AG04450 (cell line): ENCODE data around the gene SCAMP1. TPM values are rescaled to one million over a fixed set of nuclear protein-coding genes. Genes with fewer than 3 reads are reported as not detected.

ENCODE experiments used
- CTCF ChIA-PET: fragments of 300-600, 350-600 bp; formaldehyde crosslinking; extraction: SDS; loops from one replicate; lab custom pipeline; 2022; ENCODE audit warnings: antibody characterized with exemption, inconsistent platforms; lab: Charles Lee
- POLR2A ChIA-PET: fragments of 350-600 bp; formaldehyde crosslinking; extraction: SDS; loops from one replicate; lab custom pipeline; 2021; ENCODE audit warnings: antibody characterized with exemption, inconsistent platforms; lab: Yijun Ruan, JAX
- DNase-seq: peaks from one replicate; pipeline ENCODE4 v3.0.0-alpha.2; 2011; ENCODE audit warnings: low read depth, low spot score
- H3K27ac ChIP-seq: one replicate; pipeline ENCODE4 v1.5.1; 2012; ENCODE audit warnings: low read depth, low read length, control low read depth
- H3K27me3 ChIP-seq: one replicate; pipeline ENCODE4 v1.6.0; 2012; ENCODE audit warnings: low read length; ENCODE audit not compliant: control insufficient read depth, insufficient read depth
- H3K4me3 ChIP-seq: 2 replicates; pipeline ENCODE4 v1.5.1; 2011; ENCODE audit warnings: mild to moderate bottlenecking, low read depth, low read length, control low read depth
- H3K9me3 ChIP-seq: 2 replicates; pipeline ENCODE4 v1.5.1; 2012; ENCODE audit warnings: low read length; ENCODE audit not compliant: control insufficient read depth, insufficient read depth
- polyA plus RNA-seq: library from polyadenylated mRNA; depleted of rRNA; stranded (reverse); fragments of >200 nt; gene quantifications from 2 replicates; pipeline ENCODE4 v1.2.3, GENCODE V29; 2011
- TF ChIP-seq, protein P1 (sequence below): IDR thresholded peaks from 2 replicates; pipeline ENCODE4 v1.5.1; 2011; ENCODE audit warnings: low read depth, low read length, control low read depth, inconsistent platforms

Gene SCAMP1
- polyA plus RNA-seq, 1 experiment = 44.6 TPM

DNA sequence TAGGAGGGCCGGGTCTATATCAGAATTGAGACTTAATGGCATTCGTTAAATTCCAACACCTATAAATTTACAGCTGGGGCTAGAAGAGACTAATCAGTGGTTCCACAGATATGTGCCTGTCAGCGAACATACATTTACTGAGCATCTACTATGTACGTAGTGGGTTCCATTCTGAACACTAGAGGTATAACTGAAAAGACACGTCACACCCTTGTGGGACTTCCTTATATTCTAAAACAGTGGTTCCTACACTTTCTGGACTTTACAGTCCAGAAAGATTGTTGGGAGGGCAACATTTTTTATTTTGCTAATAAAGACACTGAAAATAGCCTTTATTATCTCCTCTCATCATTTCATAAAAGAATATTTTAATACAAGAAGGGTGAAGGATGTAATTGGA lies 140.5 kb downstream of the SCAMP1 start:
- DNase-seq = no peak
- H3K4me3 ChIP-seq = no peak overlapping the region
- H3K27ac ChIP-seq = no peak overlapping the region
- POLR2A ChIA-PET = no interaction called here
- no peaks in the 10 kb centered on the region for H3K9me3 ChIP-seq
- TF ChIP-seq, protein P1, sequence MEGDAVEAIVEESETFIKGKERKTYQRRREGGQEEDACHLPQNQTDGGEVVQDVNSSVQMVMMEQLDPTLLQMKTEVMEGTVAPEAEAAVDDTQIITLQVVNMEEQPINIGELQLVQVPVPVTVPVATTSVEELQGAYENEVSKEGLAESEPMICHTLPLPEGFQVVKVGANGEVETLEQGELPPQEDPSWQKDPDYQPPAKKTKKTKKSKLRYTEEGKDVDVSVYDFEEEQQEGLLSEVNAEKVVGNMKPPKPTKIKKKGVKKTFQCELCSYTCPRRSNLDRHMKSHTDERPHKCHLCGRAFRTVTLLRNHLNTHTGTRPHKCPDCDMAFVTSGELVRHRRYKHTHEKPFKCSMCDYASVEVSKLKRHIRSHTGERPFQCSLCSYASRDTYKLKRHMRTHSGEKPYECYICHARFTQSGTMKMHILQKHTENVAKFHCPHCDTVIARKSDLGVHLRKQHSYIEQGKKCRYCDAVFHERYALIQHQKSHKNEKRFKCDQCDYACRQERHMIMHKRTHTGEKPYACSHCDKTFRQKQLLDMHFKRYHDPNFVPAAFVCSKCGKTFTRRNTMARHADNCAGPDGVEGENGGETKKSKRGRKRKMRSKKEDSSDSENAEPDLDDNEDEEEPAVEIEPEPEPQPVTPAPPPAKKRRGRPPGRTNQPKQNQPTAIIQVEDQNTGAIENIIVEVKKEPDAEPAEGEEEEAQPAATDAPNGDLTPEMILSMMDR = no peak
- CTCF ChIA-PET = no interaction called here
- H3K27me3 ChIP-seq = no peaks in the 10 kb centered on the region

DNA sequence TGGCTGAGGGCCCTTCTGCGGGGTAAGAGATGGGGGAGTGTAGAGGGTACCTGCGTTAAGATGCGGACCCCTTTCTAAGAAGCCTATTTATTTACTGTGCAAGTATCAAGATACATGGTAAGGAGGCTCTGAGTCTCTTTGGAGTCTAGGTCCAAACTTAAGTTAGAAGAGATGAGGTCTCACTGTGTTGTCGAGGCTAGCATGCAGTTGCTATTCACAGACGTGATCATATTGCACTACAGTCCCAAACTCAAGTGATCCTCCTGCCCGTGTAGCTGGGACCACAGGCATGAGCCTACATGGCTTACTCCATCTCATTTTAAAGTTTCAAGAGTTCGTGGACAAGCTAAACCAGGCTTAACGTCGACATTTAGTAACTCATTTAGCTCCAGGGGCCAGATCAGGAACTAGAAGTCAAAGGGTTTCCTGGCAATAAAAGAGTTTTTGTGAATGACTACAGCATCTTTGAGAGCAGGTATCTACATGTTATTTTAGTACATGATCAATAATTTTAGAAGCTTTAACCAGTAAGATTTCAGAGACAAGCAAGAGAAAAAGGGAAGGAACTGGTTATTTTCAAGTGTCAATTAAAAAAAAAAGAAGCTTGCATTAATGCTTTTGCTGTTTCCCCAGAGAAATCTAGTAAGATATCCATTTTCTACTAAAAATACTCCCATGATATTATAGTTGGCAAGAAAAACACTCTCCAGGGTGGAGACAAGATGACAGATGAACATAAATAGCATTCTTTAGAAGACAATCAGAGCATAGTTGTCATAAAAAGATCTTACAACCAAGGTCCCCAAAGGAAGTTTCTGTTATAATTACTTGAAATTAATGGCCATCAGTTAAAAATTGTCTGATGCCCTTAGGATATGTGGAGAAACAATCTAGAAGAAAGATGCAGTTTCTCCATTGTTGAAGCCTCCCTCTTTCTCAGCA lies 141.3 kb downstream of the SCAMP1 start:
- POLR2A ChIA-PET = no interaction called here

DNA sequence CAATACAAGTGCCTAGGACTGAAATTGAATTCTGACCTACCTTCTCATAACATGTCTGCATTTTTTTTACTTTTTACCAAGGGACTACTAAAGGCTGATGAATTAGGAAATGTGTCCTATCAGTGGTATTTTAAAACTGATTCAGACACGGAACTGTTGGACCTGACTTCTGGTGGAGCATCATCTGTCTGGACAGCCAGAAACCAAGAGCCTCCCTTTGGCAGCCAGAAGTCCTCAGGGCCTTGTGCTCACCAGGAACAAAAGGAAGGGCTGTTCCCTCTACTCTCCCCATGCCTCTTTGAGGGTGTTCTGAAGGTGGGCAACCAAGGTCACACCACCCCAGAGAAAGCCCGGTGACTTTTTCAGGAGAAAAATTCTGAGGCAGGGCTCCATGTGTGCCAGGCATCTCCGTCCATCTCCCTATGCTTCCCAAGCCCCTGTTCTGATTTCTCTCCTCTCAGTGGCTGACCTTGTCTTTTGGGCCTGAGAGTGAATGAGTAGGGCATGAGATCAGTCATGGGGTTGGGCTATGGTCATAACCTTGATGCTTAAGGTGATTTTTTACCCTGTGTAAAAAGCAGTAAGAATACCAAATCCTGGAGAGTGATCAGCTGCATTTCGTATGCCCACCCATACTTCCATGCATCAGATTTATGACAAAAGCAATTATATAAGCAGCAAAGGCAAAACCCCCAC lies 143.7 kb downstream of the SCAMP1 start:
- no peaks in the 10 kb centered on the region for H3K27me3 ChIP-seq
- POLR2A ChIA-PET = interaction anchor here (0.6 to 2.6 kb wide), 8 partner anchors 8 to 481 kb away, joined by 3 to 13 read pairs (median 5); no protein-coding TSS in a partner anchor
- CTCF ChIA-PET = no interaction called here
- TF ChIP-seq, protein P1 = no peak
- peak overlapping the region; percentile 93 for H3K27ac ChIP-seq
- no peaks in the 10 kb centered on the region for H3K9me3 ChIP-seq
- H3K4me3 ChIP-seq = no peak overlapping the region
- no peak for DNase-seq

More for the DNA sequence above, 141.3 kb downstream of the SCAMP1 start:
- no peak for DNase-seq
- TF ChIP-seq, protein P1 = no peak
- no peaks in the 10 kb centered on the region for H3K27me3 ChIP-seq
- no peaks in the 10 kb centered on the region for H3K9me3 ChIP-seq
- CTCF ChIA-PET = interaction anchor here (0.6 to 1.8 kb wide), 4 partner anchors 18 to 133 kb away, joined by 3 to 4 read pairs (median 3); no protein-coding TSS in a partner anchor
- no peak overlapping the region for H3K4me3 ChIP-seq
- H3K27ac ChIP-seq = no peak overlapping the region

DNA sequence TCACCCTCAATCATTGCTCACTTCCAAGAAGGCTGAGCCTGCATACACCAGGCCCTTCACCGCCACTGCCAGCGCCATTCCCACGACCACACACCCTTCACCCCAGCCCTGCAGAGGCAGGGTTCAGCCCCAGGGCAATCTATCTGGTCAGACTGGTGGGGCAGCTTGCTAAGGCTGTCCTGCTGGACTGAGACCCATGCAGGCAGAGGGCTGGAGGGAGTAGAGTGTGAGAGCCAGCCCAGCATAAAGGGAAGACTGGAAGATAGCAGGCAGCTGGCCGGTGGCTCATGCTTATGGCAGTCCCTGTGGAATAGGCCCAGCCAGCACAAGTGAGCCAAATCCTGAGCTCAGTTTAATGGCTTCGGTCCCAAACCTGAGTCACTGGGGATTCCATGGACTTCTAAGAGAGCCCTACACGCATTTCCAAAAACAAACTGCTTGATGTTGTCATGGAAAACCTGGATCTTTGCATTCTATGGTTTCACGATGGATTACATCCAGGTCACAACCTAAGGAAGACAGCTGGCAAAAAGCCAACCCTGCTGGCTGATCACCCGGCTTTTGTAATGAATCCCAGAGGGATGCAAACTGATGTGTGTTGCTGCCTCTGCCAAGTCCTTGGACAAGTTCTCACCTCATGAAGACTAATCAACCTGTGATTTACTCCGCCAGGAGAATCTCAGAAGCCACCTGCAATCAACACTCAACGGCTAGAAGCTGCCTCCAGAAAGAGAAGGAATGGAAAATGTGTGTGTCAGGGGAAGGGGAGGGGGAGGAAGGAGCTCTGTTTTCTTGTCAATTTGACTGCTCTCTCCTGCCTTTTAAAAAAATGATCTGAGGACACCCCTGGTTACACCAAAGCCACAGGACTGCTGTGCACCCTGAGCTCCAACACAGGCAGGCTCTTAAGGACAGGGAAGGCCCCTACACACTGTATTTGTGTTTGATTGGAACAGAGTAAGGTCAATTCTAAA lies 144.6 kb downstream of the SCAMP1 start:
- ChIA-PET POLR2A (interaction anchor here (0.6 to 2.6 kb wide), 10 partner anchors 9 to 480 kb away, joined by 3 to 13 read pairs (median 4); no protein-coding TSS in a partner anchor), CTCF (interaction anchor here (0.9 to 1.3 kb wide), 2 partner anchors 38 to 461 kb away, joined by 3 to 4 read pairs; no protein-coding TSS in a partner anchor)
- H3K27me3 ChIP-seq = no peaks in the 10 kb centered on the region
- no peak overlapping the region for H3K4me3 ChIP-seq
- H3K27ac ChIP-seq = peak overlapping the region; percentile 93
- TF ChIP-seq, protein P1 = no peak
- H3K9me3 ChIP-seq = no peaks in the 10 kb centered on the region
- DNase-seq = peak; percentile 99
